ENCODE results near the gene UHRF2.

- no peak for TF ChIP-seq CTCF (IDR thresholded peaks at IDR 0.05 in 2 of 3, conservative IDR thresholded peaks at IDR 0.05 in 1 of 3; ENCODE audit: borderline replicate concordance in 1 of 3, insufficient read depth in 1 of 3, low read depth in 2 of 3, low read length in 2 of 3)
- no peak for TF ChIP-seq EZH2phosphoT487 (IDR thresholded peaks at IDR 0.05; ENCODE audit: borderline replicate concordance)
- no peak for TF ChIP-seq POLR2A (IDR thresholded peaks at IDR 0.05; ENCODE audit: borderline replicate concordance, extremely low read depth, insufficient read depth, insufficient read length)
- no peak for TF ChIP-seq REST (IDR thresholded peaks at IDR 0.05; ENCODE audit: low read depth)
- no peak for TF ChIP-seq YY1 (IDR thresholded peaks at IDR 0.05; ENCODE audit: extremely low read depth, insufficient replicate concordance, low read depth, low read length)
- TF ChIP-seq SP1 (IDR thresholded peaks at IDR 0.05; ENCODE audit: low read depth), result no peak
- no peak for TF ChIP-seq JUND (IDR thresholded peaks at IDR 0.05)
- no peak for TF ChIP-seq ATF3 (IDR thresholded peaks at IDR 0.05)
- TF ChIP-seq POLR2AphosphoS5 (IDR thresholded peaks at IDR 0.05; ENCODE audit: low read depth, low read length), result no peak
- TF ChIP-seq TCF7L2 (IDR thresholded peaks at IDR 0.05; ENCODE audit: borderline replicate concordance, extremely low read depth, insufficient read depth, insufficient read length), result no peak
- no peak for TF ChIP-seq EZH2 (IDR thresholded peaks at IDR 0.05)
These were observed 5.8 kb downstream of the UHRF2 start for GRCh38 chr9:6418764-6419163.
